DND-41 (cell line): ENCODE results near the gene MAP2.

Experiments
- CTCF ChIP-seq: IDR thresholded peaks from 2 replicates; pipeline ENCODE4 v1.5.1; 2012; ENCODE audit warnings: borderline replicate concordance, low read length, moderate library complexity, mild to moderate bottlenecking; ENCODE audit not compliant: poor library complexity, severe bottlenecking; ENCODE audit errors: extremely low read depth
- EZH2 ChIP-seq: IDR thresholded peaks from 3 replicates; pipeline ENCODE4 v1.6.1; 2012; ENCODE audit warnings: borderline replicate concordance, low read depth, mild to moderate bottlenecking, moderate library complexity, low read length, inconsistent platforms; ENCODE audit not compliant: severe bottlenecking

GRCh38 chr2:209682646-209683045, 258.8 kb downstream of the MAP2 start:
- TF ChIP-seq CTCF: no peak
- no peak for TF ChIP-seq EZH2
